GM13976 (cell line): ENCODE measurements around the gene PIK3R1.
A peak's percentile ranks its signal among the peaks of the same experiment; 100 is the strongest.

Experiments used
- DNase-seq: peaks from one replicate; pipeline ENCODE4 v3.0.0; 2012; ENCODE audit warnings: low spot score
- CTCF ChIP-seq: IDR thresholded peaks from 2 replicates; pipeline ENCODE4 v1.5.1; 2012; ENCODE audit warnings: borderline replicate concordance, mild to moderate bottlenecking; ENCODE audit not compliant: insufficient read depth; ENCODE audit errors: extremely low read depth, missing control alignments, control extremely low read depth
- in situ Hi-C: fragments of 300-500 bp; cut with MboI; formaldehyde crosslinking; loops from one replicate; pipeline ENCODE4 v1.12.0; 2022; ENCODE audit warnings: low sequenced_read_pairs, mixed read lengths, inconsistent platforms; ENCODE audit not compliant: unreplicated experiment

PIK3R1 gene

GRCh38 chr5:68248896-68249295, 33.3 kb downstream of the PIK3R1 start:
- in situ Hi-C loops = no loop called here
- no peak for DNase-seq
- no peak for TF ChIP-seq CTCF

GRCh38 chr5:68249520-68249919, 34.0 kb downstream of the PIK3R1 start:
- in situ Hi-C loops = no loop called here
- TF ChIP-seq CTCF = no peak
- DNase-seq = no peak

- in situ Hi-C loops = loop anchor here (10.0 kb wide), 1 partner anchor 1006 kb away; no protein-coding TSS in a partner anchor
- no peak for DNase-seq
- no peak for TF ChIP-seq CTCF
These were observed 35.2 kb downstream of the PIK3R1 start for GRCh38 chr5:68250661-68251298.

- in situ Hi-C loops = loop anchor here (10.0 kb wide), 1 partner anchor 1007 kb away; no protein-coding TSS in a partner anchor
- no peak for DNase-seq
- TF ChIP-seq CTCF = no peak
These were observed 35.8 kb downstream of the PIK3R1 start for GRCh38 chr5:68251386-68251785.

GRCh38 chr5:68251804-68252522, 36.4 kb downstream of the PIK3R1 start:
- TF ChIP-seq CTCF = no peak
- in situ Hi-C loops = loop anchor here (10.0 kb wide), 1 partner anchor 1007 kb away; no protein-coding TSS in a partner anchor
- no peak for DNase-seq

- DNase-seq = peak; percentile 60
- peak; percentile 70 for TF ChIP-seq CTCF
- in situ Hi-C loops = loop anchor here (10.0 kb wide), 1 partner anchor 1008 kb away; no protein-coding TSS in a partner anchor
These were observed 37.4 kb downstream of the PIK3R1 start for GRCh38 chr5:68252673-68253623.
